Suprapubic skin (tissue), 4 donors: ENCODE measurements around the gene TRMU. TPM values are rescaled to one million over a fixed set of nuclear protein-coding genes. Genes with fewer than 3 reads are reported as not detected.

ENCODE experiments used
- DNase-seq, 2 donors: peaks; one replicate each; pipeline ENCODE4 v3.0.0-alpha.2; 2019; ENCODE audit warnings: low spot score in 2 of 2
- H3K27ac ChIP-seq: fragments of 200-600 bp; sonication (generic); one replicate; pipeline ENCODE4 v1.5.1; 2019
- H3K27me3 ChIP-seq: fragments of 200-600 bp; sonication (generic); one replicate; pipeline ENCODE4 v1.5.1; 2019
- H3K36me3 ChIP-seq: fragments of 200-600 bp; sonication (generic); one replicate; pipeline ENCODE4 v1.5.1; 2019
- H3K4me1 ChIP-seq: fragments of 200-600 bp; sonication (generic); one replicate; pipeline ENCODE4 v1.5.1; 2019
- H3K4me3 ChIP-seq: fragments of 200-600 bp; sonication (generic); one replicate; pipeline ENCODE4 v1.5.1; 2019; ENCODE audit warnings: mild to moderate bottlenecking
- H3K9me3 ChIP-seq: fragments of 200-600 bp; sonication (generic); one replicate; pipeline ENCODE4 v1.5.1; 2019
- CTCF ChIP-seq, 2 donors: fragments of 200-600 bp in 1 of 2; fragments of 450-650 bp in 1 of 2; sonication (generic) in 1 of 2; IDR thresholded peaks; one replicate each; pipeline ENCODE4 v1.5.1; 2016 to 2019; ENCODE audit warnings: antibody characterized with exemption in 2 of 2, mild to moderate bottlenecking in 1 of 2, moderate library complexity in 1 of 2
- EP300 ChIP-seq: sonication (generic); formaldehyde crosslinking; IDR thresholded peaks from one replicate; pipeline ENCODE4 v1.6.1; 2017; ENCODE audit warnings: antibody characterized with exemption
- POLR2A ChIP-seq, 2 donors: fragments of 450-650 bp; IDR thresholded peaks; one replicate each; pipeline ENCODE4 v1.6.1; 2017; ENCODE audit warnings: antibody characterized with exemption in 2 of 2, mild to moderate bottlenecking in 2 of 2, moderate library complexity in 2 of 2
- POLR2AphosphoS5 ChIP-seq, 3 donors: sonication (generic); formaldehyde crosslinking; IDR thresholded peaks; one replicate each; pipeline ENCODE4 v1.6.1; 2017; ENCODE audit warnings: antibody characterized with exemption in 3 of 3
- whole genome bisulfite sequencing: methylation state at CpG from one replicate; pipeline ENCODE4 v1.1.5; 2018; 5-methylcytosine and 5-hydroxymethylcytosine counted together
- total RNA-seq, 4 donors: library from RNA; depleted of rRNA; stranded (reverse); fragments of >200 nt; gene quantifications; one replicate each; pipeline ENCODE4 v1.1.0, GENCODE V29; 2016

TRMU gene
- total RNA-seq, 4 donors from 2014 or later: 28.3 to 109 (median 40.9) TPM

- Histone ChIP-seq H3K36me3 (peaks cover 63% of the 10 kb centered on the region), H3K27ac (no peak overlapping the region), H3K4me1 (peaks cover 28% of the 10 kb centered on the region), H3K4me3 (no peak overlapping the region), H3K9me3 (no peaks in the 10 kb centered on the region), H3K27me3 (no peaks in the 10 kb centered on the region)
- TF ChIP-seq CTCF (IDR thresholded peaks at IDR 0.05) (no peak), POLR2AphosphoS5 (IDR thresholded peaks at IDR 0.05) (no peak), EP300 (no peak), POLR2A (IDR thresholded peaks at IDR 0.05) (no peak)
- DNase-seq: no peak
- WGBS: 75% methylated on average over 8 of the region's 19 CpGs
Measured at GRCh38 chr22:46357711-46358520, 22.4 kb downstream of the TRMU start.

- Histone ChIP-seq H3K27ac (no peak overlapping the region), H3K36me3 (peaks cover 55% of the 10 kb centered on the region), H3K4me3 (no peak overlapping the region), H3K9me3 (no peaks in the 10 kb centered on the region), H3K27me3 (no peaks in the 10 kb centered on the region), H3K4me1 (peaks cover 19% of the 10 kb centered on the region)
- WGBS: 94% methylated on average over 6 of the region's 6 CpGs
- DNase-seq: no peak
- TF ChIP-seq POLR2A (IDR thresholded peaks at IDR 0.05) (no peak), CTCF (IDR thresholded peaks at IDR 0.05) (no peak), POLR2AphosphoS5 (IDR thresholded peaks at IDR 0.05) (no peak), EP300 (no peak)
Measured at GRCh38 chr22:46358766-46359165, 23.3 kb downstream of the TRMU start.

- H3K36me3 ChIP-seq: peaks cover 52% of the 10 kb centered on the region
- no peak for DNase-seq
- H3K9me3 ChIP-seq: no peaks in the 10 kb centered on the region
- H3K4me3 ChIP-seq: no peak overlapping the region
- peaks cover 17% of the 10 kb centered on the region for H3K4me1 ChIP-seq
- no peaks in the 10 kb centered on the region for H3K27me3 ChIP-seq
- H3K27ac ChIP-seq: no peak overlapping the region
- TF ChIP-seq POLR2AphosphoS5 (IDR thresholded peaks at IDR 0.05): no peak
- TF ChIP-seq CTCF (IDR thresholded peaks at IDR 0.05): no peak
- TF ChIP-seq POLR2A (IDR thresholded peaks at IDR 0.05): no peak
- TF ChIP-seq EP300: no peak
- WGBS: 100% methylated on average over 2 of the region's 14 CpGs
Measured at GRCh38 chr22:46359362-46359761, 23.8 kb downstream of the TRMU start.

- Histone ChIP-seq H3K27me3 (no peaks in the 10 kb centered on the region), H3K27ac (no peak overlapping the region), H3K9me3 (no peaks in the 10 kb centered on the region), H3K4me1 (peaks cover 12% of the 10 kb centered on the region), H3K36me3 (peaks cover 58% of the 10 kb centered on the region), H3K4me3 (no peak overlapping the region)
- WGBS: 87% methylated on average over 5 of the region's 5 CpGs
- TF ChIP-seq POLR2A (IDR thresholded peaks at IDR 0.05) (no peak), EP300 (no peak), POLR2AphosphoS5 (IDR thresholded peaks at IDR 0.05) (no peak), CTCF (IDR thresholded peaks at IDR 0.05) (no peak)
- DNase-seq: no peak
Measured at GRCh38 chr22:46360097-46360496, 24.6 kb downstream of the TRMU start.

- no peaks in the 10 kb centered on the region for H3K9me3 ChIP-seq
- no peak overlapping the region for H3K27ac ChIP-seq
- TF ChIP-seq CTCF (IDR thresholded peaks at IDR 0.05) (no peak), POLR2A (IDR thresholded peaks at IDR 0.05) (no peak), POLR2AphosphoS5 (IDR thresholded peaks at IDR 0.05) (no peak), EP300 (no peak)
- H3K4me1 ChIP-seq: peaks cover 4% of the 10 kb centered on the region
- H3K36me3 ChIP-seq: peaks cover 62% of the 10 kb centered on the region
- no peaks in the 10 kb centered on the region for H3K27me3 ChIP-seq
- H3K4me3 ChIP-seq: no peak overlapping the region
- DNase-seq: no peak
- WGBS: 90% methylated on average over 10 of the region's 10 CpGs
Measured at GRCh38 chr22:46360891-46361290, 25.4 kb downstream of the TRMU start.
